Measurements from ENCODE around the gene NPR2. TPM values are rescaled to one million over a fixed set of nuclear protein-coding genes. Genes with fewer than 3 reads are reported as not detected.

Gene NPR2
- total RNA-seq, 2 experiments from 2014 or later, result 7.5 to 7.8 TPM

GRCh38 chr9:35842795-35843194, 51.4 kb downstream of the NPR2 start:
- POLR2A ChIA-PET, result no interaction called here
- H3K27me3 Mint-ChIP-seq, result no peaks in the 10 kb centered on the region
- intact Hi-C loops (cut with micrococcal nuclease), result no loop called here
- CTCF ChIA-PET, result interaction anchor here (0.6 to 2.9 kb wide), 4 partner anchors 17 to 104 kb away, joined by 3 to 11 read pairs (median 5); no protein-coding TSS in a partner anchor
- H3K4me1 Mint-ChIP-seq (ENCODE audit: low read depth), result peaks cover 32% of the 10 kb centered on the region
- H3K4me3 Mint-ChIP-seq, result no peak overlapping the region
- H3K36me3 Mint-ChIP-seq (ENCODE audit: low read depth), result no peaks in the 10 kb centered on the region
- H3K27ac Mint-ChIP-seq, result peak overlapping the region; percentile 6
- no peak for TF ChIP-seq CTCF (IDR thresholded peaks at IDR 0.05)
- H3K9me3 Mint-ChIP-seq, result no peaks in the 10 kb centered on the region
- peak; percentile 59 for ATAC-seq
- DNase-seq, result peak; percentile 18

DNA sequence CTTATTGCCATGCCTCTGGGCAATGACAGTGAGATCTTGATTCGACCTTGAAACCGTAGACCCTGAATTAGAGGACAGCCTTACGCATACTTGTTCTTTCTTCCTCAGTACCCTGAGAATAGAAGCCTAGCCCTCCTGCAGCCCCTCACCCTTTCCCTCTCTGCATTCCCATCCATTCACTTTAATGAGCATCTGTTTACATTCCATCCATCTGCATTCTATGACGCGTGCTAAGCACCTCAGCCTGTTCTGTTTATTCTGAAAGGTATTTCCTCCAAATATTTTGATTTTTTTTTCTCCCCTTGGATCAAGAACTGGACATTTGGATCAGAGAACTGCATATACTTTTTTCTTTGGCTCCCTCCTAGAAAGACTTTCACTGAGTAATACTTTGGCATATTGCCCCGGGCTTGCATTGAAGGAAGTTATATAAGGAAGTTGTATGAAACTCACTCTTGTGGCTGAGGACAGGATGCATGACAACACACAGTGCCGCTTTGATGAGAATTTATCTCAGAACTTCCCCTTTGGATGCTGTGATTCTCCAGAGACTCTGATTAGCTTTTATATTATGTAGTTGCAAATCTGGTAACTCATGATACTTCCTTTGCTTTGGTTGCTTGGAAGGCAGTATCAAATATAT, 53.4 kb downstream of the NPR2 start:
- no peak for TF ChIP-seq CTCF (IDR thresholded peaks at IDR 0.05)
- no peak overlapping the region for H3K27ac Mint-ChIP-seq
- ATAC-seq, result no peak
- H3K36me3 Mint-ChIP-seq (ENCODE audit: low read depth), result no peaks in the 10 kb centered on the region
- H3K4me3 Mint-ChIP-seq, result no peak overlapping the region
- H3K27me3 Mint-ChIP-seq, result no peaks in the 10 kb centered on the region
- H3K9me3 Mint-ChIP-seq, result no peaks in the 10 kb centered on the region
- ChIA-PET POLR2A (interaction anchor here (1.1 kb wide), 1 partner anchor 9 kb away, joined by 3 read pairs; no protein-coding TSS in a partner anchor), CTCF (interaction anchor here (1.1 to 2.9 kb wide), 6 partner anchors 9 to 291 kb away, joined by 3 to 11 read pairs (median 4); partner anchors contain the start of genes FAM221B and TMEM8B)
- intact Hi-C loops (cut with micrococcal nuclease), result no loop called here
- H3K4me1 Mint-ChIP-seq (ENCODE audit: low read depth), result peaks cover 39% of the 10 kb centered on the region
- peak; percentile 37 for DNase-seq

DNA sequence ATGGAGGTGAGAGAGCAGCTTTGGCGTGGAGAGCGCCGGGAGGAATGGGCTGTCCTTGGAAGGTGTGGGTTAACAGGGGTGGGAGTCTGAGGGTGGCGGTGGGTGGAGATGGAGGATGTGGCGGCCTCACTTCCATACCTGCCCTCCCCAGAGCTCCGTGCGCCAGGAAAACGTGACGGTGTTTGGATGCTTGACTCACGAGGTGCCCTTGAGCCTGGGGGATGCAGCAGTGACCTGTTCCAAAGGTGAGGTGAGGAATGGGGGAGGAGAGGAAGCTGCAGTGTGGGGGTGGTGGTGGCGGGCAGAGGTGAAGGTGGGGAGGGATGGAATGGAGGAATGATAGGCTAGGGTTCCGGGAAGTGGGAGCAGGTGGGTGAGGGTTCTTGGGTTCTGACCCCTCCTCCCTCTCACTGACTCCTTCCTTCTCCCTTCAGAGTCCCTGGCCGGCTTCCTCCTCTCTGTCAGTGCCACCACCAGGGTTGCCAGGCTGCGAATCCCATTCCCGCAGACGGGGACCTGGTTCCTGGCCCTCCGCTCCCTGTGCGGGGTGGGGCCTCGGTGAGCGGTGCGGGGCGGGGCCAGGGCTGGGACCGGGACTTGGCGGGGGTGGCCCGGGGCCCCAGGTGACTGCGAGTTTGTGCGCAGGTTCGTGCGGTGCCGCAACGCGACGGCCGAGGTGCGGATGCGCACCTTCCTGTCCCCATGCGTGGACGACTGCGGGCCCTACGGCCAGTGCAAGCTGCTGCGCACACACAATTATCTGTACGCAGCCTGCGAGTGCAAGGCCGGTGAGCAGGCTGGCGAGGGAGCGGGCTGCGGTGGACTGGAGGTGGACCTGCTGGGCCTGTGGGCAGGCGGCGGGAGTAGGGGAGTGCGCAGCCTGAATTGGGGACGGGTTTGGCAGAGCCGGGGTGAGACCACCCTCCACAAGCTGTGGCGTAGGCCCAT, 54.7 kb downstream of the NPR2 start:
- no peaks in the 10 kb centered on the region for H3K36me3 Mint-ChIP-seq (ENCODE audit: low read depth)
- ChIA-PET POLR2A (interaction anchor here (0.7 kb wide), 1 partner anchor 13 kb away, joined by 3 read pairs; no protein-coding TSS in a partner anchor), CTCF (interaction anchor here (1.1 to 2.9 kb wide), 7 partner anchors 10 to 292 kb away, joined by 3 to 11 read pairs (median 4); partner anchors contain the start of genes FAM221B and TMEM8B)
- no peaks in the 10 kb centered on the region for H3K27me3 Mint-ChIP-seq
- intact Hi-C loops (cut with micrococcal nuclease), result no loop called here
- TF ChIP-seq CTCF (IDR thresholded peaks at IDR 0.05), result no peak
- H3K4me1 Mint-ChIP-seq (ENCODE audit: low read depth), result peaks cover 39% of the 10 kb centered on the region
- H3K27ac Mint-ChIP-seq, result peak overlapping the region; percentile 49
- ATAC-seq, result no peak
- no peaks in the 10 kb centered on the region for H3K9me3 Mint-ChIP-seq
- H3K4me3 Mint-ChIP-seq, result no peak overlapping the region
- no peak for DNase-seq

GRCh38 chr9:35847792-35848572, 56.6 kb downstream of the NPR2 start:
- peak overlapping the region; percentile 58 for H3K27ac Mint-ChIP-seq
- no peak for TF ChIP-seq CTCF (IDR thresholded peaks at IDR 0.05)
- H3K27me3 Mint-ChIP-seq, result no peaks in the 10 kb centered on the region
- intact Hi-C loops (cut with micrococcal nuclease), result no loop called here
- ChIA-PET POLR2A (interaction anchor here (0.6 kb wide), 1 partner anchor 117 kb away, joined by 3 read pairs; no protein-coding TSS in a partner anchor), CTCF (interaction anchor here (2.2 to 2.6 kb wide), 3 partner anchors 13 to 34 kb away, joined by 5 to 10 read pairs (median 9); no protein-coding TSS in a partner anchor)
- peaks cover 38% of the 10 kb centered on the region for H3K4me1 Mint-ChIP-seq (ENCODE audit: low read depth)
- no peaks in the 10 kb centered on the region for H3K36me3 Mint-ChIP-seq (ENCODE audit: low read depth)
- H3K9me3 Mint-ChIP-seq, result no peaks in the 10 kb centered on the region
- no peak overlapping the region for H3K4me3 Mint-ChIP-seq
- DNase-seq (peak; percentile 86), ATAC-seq (peak; percentile 92)

Measured in activated CD8-positive, alpha-beta T cell treated with anti-CD3 and anti-CD28 coated beads for 36 hours (primary cell).